Caco-2 (cell line): ENCODE data around the gene RTL1. TPM values are rescaled to one million over a fixed set of nuclear protein-coding genes. Genes with fewer than 3 reads are reported as not detected.

Source experiments
- BruUV-seq: library from RNA; stranded (reverse); fragments of 400-500 nt; replicated peaks from 2 replicates; lab custom pipeline; 2021; lab: Mats Ljungman, UMichigan
- CTCF ChIA-PET: fragments of 300-600 bp; sonication (Branson Sonifier 250); formaldehyde crosslinking; loops from one replicate; lab custom pipeline; 2022; ENCODE audit warnings: antibody characterized with exemption; lab: Charles Lee
- POLR2A ChIA-PET: fragments of 300-600 bp; sonication (Branson Sonifier 250); formaldehyde crosslinking; loops from one replicate; lab custom pipeline; 2022; ENCODE audit warnings: antibody characterized with exemption; lab: Charles Lee
- DNase-seq, 2 experiments: peaks; one replicate each; pipeline versions ENCODE4 v3.0.0 to v3.0.0-alpha.2; 2020 to 2022
- H3K27me3 ChIP-seq: replicated peaks from 2 replicates; pipeline ENCODE4 v1.6.0; 2011; ENCODE audit warnings: low read length; ENCODE audit not compliant: control insufficient read depth, insufficient read depth
- H3K36me3 ChIP-seq: 2 replicates; pipeline ENCODE4 v1.5.1; 2011; ENCODE audit warnings: low read length; ENCODE audit not compliant: control insufficient read depth, insufficient read depth
- H3K4me1 ChIP-seq: fragments of 250-450 bp; sonication (Bioruptor Pico); 2 replicates; pipeline ENCODE4 v1.5.1; 2020; ENCODE audit warnings: mild to moderate bottlenecking
- H3K4me3 ChIP-seq: 2 replicates; pipeline ENCODE4 v1.5.1; 2011; ENCODE audit warnings: low read depth, mild to moderate bottlenecking, control low read depth, low read length
- H3K9me3 ChIP-seq: fragments of 250-450 bp; sonication (Bioruptor Pico); 2 replicates; pipeline ENCODE4 v1.5.1; 2020; ENCODE audit warnings: mild to moderate bottlenecking, moderate library complexity
- H3K27ac Mint-ChIP-seq: one replicate; pipeline ENCODE4 v1.8.0; 2022; ENCODE audit warnings: mixed read lengths; ENCODE audit not compliant: unreplicated experiment
- H3K27me3 Mint-ChIP-seq: one replicate; pipeline ENCODE4 v1.8.0; 2022; ENCODE audit warnings: mixed read lengths; ENCODE audit not compliant: insufficient read depth, unreplicated experiment
- H3K36me3 Mint-ChIP-seq: one replicate; pipeline ENCODE4 v1.8.0; 2022; ENCODE audit warnings: mild to moderate bottlenecking, mixed read lengths; ENCODE audit not compliant: insufficient read depth, unreplicated experiment
- H3K4me1 Mint-ChIP-seq: one replicate; pipeline ENCODE4 v1.8.0; 2022; ENCODE audit warnings: low read depth, mixed read lengths; ENCODE audit not compliant: unreplicated experiment
- H3K4me3 Mint-ChIP-seq: one replicate; pipeline ENCODE4 v1.8.0; 2022; ENCODE audit warnings: mild to moderate bottlenecking, moderate library complexity, mixed read lengths; ENCODE audit not compliant: unreplicated experiment
- H3K9me3 Mint-ChIP-seq: one replicate; pipeline ENCODE4 v1.8.0; 2022; ENCODE audit warnings: mixed read lengths; ENCODE audit not compliant: unreplicated experiment
- intact Hi-C: fragments of 100-400 bp; cut with micrococcal nuclease; formaldehyde crosslinking; loops from one replicate; pipeline ENCODE4 v1.10.0; 2022; ENCODE audit not compliant: unreplicated experiment
- total RNA-seq: library from RNA; stranded (reverse); gene quantifications from 2 replicates; pipeline ENCODE4 v1.2.3, GENCODE V29; 2022
- TF ChIP-seq, protein P1 (sequence below), 2 experiments: fragments of 200-600 bp in 1 of 2; IDR thresholded peaks; 1 replicate in 1 of 2; 2 replicates in 1 of 2; pipeline versions ENCODE4 v1.5.1 to v1.8.0; 2011 to 2022; ENCODE audit warnings: antibody characterized with exemption in 1 of 2, control low read depth in 1 of 2, inconsistent platforms in 1 of 2, low read depth in 1 of 2, low read length in 1 of 2, mild to moderate bottlenecking in 1 of 2, moderate library complexity in 1 of 2; ENCODE audit not compliant: insufficient read depth in 1 of 2, severe bottlenecking in 1 of 2, unreplicated experiment in 1 of 2

The RTL1 gene
- total RNA-seq, 1 experiment from 2014 or later, result not detected

DNA sequence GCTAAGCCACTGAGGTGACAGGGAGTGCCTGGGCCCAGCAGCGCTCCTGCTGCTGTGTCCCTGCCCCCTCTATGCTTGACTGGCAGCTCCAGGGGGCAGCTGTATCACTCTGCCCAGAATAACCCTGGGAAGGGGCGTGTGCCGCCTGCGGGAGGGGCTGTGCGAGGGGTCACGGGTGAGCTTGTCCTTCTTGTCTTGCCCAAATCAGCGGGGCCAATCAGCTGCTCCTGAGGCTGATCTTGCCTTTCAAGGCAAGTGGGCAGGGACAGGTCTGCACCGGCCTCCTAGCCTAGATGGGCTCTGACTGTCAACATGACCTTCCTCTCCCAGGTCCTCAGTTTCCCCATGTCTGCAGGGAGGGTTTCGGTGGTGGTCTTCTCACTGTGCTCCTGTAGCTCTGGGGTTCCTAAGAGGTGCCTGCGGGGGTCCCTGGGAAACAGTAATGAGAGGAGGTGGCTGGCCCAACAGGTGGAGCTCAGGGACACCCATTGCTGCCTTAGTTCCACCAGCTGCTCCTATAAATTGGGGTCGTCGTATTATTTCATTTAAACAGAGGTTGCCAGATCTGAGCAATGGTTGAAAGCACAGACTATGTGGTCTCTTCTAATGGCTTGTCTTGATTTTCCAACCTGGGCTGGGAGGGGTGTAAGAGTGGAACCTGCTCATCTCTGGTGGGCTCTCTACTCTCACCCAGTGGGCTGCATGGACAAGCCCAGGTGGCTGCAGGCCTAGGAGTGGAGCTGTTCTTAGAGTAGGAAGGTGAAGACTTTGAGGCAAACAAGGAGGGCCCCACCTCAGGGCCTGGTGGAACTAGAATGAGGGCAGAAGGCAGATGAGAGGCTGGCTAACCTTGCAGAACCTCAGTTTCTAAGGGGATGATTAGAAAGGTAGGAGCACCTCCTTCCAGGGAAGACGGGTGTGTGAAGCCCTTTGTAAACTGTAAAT, 11.7 kb downstream of the RTL1 start:
- H3K9me3 ChIP-seq, result no peaks in the 10 kb centered on the region
- Mint-ChIP-seq H3K4me3 (no peak overlapping the region), H3K9me3 (no peaks in the 10 kb centered on the region), H3K36me3 (no peaks in the 10 kb centered on the region), H3K27me3 (peaks cover 11% of the 10 kb centered on the region), H3K4me1 (no peaks in the 10 kb centered on the region), H3K27ac (no peak overlapping the region)
- H3K4me1 ChIP-seq, result no peaks in the 10 kb centered on the region
- no peak for DNase-seq
- intact Hi-C loops, result no loop called here
- no peak overlapping the region for H3K4me3 ChIP-seq
- CTCF ChIA-PET, result no interaction called here
- POLR2A ChIA-PET, result no interaction called here
- H3K27me3 ChIP-seq, result no peaks in the 10 kb centered on the region
- BruUV-seq, result no TSS peak
- H3K36me3 ChIP-seq, result no peaks in the 10 kb centered on the region
- TF ChIP-seq, protein P1, sequence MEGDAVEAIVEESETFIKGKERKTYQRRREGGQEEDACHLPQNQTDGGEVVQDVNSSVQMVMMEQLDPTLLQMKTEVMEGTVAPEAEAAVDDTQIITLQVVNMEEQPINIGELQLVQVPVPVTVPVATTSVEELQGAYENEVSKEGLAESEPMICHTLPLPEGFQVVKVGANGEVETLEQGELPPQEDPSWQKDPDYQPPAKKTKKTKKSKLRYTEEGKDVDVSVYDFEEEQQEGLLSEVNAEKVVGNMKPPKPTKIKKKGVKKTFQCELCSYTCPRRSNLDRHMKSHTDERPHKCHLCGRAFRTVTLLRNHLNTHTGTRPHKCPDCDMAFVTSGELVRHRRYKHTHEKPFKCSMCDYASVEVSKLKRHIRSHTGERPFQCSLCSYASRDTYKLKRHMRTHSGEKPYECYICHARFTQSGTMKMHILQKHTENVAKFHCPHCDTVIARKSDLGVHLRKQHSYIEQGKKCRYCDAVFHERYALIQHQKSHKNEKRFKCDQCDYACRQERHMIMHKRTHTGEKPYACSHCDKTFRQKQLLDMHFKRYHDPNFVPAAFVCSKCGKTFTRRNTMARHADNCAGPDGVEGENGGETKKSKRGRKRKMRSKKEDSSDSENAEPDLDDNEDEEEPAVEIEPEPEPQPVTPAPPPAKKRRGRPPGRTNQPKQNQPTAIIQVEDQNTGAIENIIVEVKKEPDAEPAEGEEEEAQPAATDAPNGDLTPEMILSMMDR (IDR thresholded peaks at IDR 0.05; ENCODE audit: insufficient read depth in 1 of 2, low read depth in 1 of 2, low read length in 1 of 2, severe bottlenecking in 1 of 2, unreplicated experiment in 1 of 2), result no peak

DNA sequence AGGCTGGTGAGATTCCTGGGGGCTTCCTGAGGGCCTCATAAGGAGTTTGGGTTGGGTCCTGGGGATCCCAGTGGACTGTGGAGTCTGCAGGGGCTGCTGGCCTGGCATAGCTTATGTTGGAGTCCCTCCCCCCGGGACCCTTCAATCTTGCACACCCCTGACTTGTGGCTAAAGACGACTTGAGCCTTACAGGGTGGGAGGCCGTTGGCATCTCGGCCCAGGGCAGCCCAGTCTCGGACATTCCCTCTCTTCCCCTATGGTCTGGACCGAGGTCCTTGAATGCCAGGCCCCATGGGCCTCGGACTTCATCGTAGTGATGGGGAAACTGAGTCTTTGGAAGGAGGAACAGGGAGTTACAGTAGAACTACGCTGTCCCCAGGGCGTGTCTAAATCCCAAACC, 12.5 kb downstream of the RTL1 start:
- intact Hi-C loops, result no loop called here
- ChIA-PET CTCF (interaction anchor here (1.2 kb wide), 1 partner anchor 10 kb away, joined by 4 read pairs; no protein-coding TSS in a partner anchor), POLR2A (no interaction called here)
- no peak overlapping the region for H3K4me3 ChIP-seq
- peaks cover 11% of the 10 kb centered on the region for H3K27me3 Mint-ChIP-seq
- no peaks in the 10 kb centered on the region for H3K36me3 Mint-ChIP-seq
- no peak overlapping the region for H3K4me3 Mint-ChIP-seq
- no peaks in the 10 kb centered on the region for H3K4me1 ChIP-seq
- no peak overlapping the region for H3K27ac Mint-ChIP-seq
- TF ChIP-seq, protein P1 (IDR thresholded peaks at IDR 0.05; ENCODE audit: insufficient read depth in 1 of 2, low read depth in 1 of 2, low read length in 1 of 2, severe bottlenecking in 1 of 2, unreplicated experiment in 1 of 2), result no peak
- H3K36me3 ChIP-seq, result no peaks in the 10 kb centered on the region
- no TSS peak for BruUV-seq
- DNase-seq, result peak in 1 of 2 experiments; percentile 23
- H3K27me3 ChIP-seq, result no peaks in the 10 kb centered on the region
- H3K9me3 Mint-ChIP-seq, result no peaks in the 10 kb centered on the region
- H3K9me3 ChIP-seq, result no peaks in the 10 kb centered on the region
- no peaks in the 10 kb centered on the region for H3K4me1 Mint-ChIP-seq

DNA sequence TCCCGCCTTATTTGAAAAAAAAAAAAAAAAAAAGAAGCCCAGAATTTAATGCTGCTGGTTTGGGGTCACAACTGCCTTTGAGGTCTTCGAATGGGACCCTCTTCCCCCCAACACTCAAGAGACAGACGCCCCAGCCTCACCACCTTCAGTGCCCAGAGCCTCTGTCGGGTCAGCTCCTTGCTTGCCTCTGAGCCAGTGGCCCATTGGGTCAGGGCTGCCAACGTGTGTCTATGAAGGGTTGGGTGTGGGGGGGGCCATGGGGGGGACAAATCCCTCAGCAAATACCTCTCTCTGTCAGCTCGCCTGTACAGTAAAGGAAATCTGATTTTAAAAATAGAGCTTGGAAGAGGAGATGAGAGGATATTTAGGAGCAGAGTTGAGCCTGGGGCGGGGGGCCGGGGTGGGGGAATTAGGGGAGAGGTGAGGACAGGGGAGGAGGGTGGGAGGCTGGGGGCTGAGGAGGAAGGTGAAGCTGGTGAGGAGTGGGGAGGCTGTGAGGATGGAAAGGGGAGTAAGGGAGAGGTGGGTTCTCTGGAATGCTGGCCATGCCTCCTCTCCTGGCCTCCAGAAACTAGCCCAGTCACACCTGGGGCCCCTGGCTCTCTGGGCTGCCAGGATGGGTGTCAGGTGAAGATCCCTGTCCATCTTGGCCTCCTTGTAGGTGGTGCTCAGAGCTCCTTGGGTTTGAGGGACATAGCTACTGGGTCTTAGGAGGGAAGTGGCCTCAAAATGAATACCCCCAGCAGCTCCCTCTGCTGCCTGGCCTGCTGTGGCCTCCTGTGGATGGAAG, 13.3 kb downstream of the RTL1 start:
- no TSS peak for BruUV-seq
- POLR2A ChIA-PET, result no interaction called here
- TF ChIP-seq, protein P1 (IDR thresholded peaks at IDR 0.05; ENCODE audit: insufficient read depth in 1 of 2, low read depth in 1 of 2, low read length in 1 of 2, severe bottlenecking in 1 of 2, unreplicated experiment in 1 of 2), result no peak
- Mint-ChIP-seq H3K27me3 (peaks cover 14% of the 10 kb centered on the region), H3K9me3 (no peaks in the 10 kb centered on the region), H3K4me3 (no peak overlapping the region), H3K4me1 (no peaks in the 10 kb centered on the region), H3K36me3 (no peaks in the 10 kb centered on the region), H3K27ac (no peak overlapping the region)
- no peaks in the 10 kb centered on the region for H3K27me3 ChIP-seq
- CTCF ChIA-PET, result interaction anchor here (1.2 kb wide), 1 partner anchor 10 kb away, joined by 4 read pairs; no protein-coding TSS in a partner anchor
- H3K36me3 ChIP-seq, result no peaks in the 10 kb centered on the region
- no peak overlapping the region for H3K4me3 ChIP-seq
- peak in 1 of 2 experiments; percentile 11 for DNase-seq
- no peaks in the 10 kb centered on the region for H3K4me1 ChIP-seq
- intact Hi-C loops, result no loop called here
- no peaks in the 10 kb centered on the region for H3K9me3 ChIP-seq
